Stimulated activated CD8-positive, alpha-beta memory T cell treated with anti-CD3 and anti-CD28 coated beads, Interleukin-15, amount 100 ng/mL, for 48 hours (primary cell): ENCODE measurements around the gene ATP9B.
A peak's percentile ranks its signal among the peaks of the same experiment; 100 is the strongest.
"Not testable (repeated sequence)": the region's sequence is repeated elsewhere in the genome, so short reads cannot be mapped to it uniquely, and the experiment has no call there.

Source experiments
- DNase-seq, 2 donors: peaks; one replicate each; pipeline ENCODE4 v3.0.0-alpha.2; 2020; ENCODE audit warnings: low read depth in 2 of 2

The ATP9B gene

GRCh38 chr18:79360933-79361332, 291.7 kb downstream of the ATP9B start:
- no peak for DNase-seq

- DNase-seq: no peak
These were observed 292.8 kb downstream of the ATP9B start for GRCh38 chr18:79361766-79362522.

GRCh38 chr18:79365701-79366100, 296.5 kb downstream of the ATP9B start:
- DNase-seq: no peak

GRCh38 chr18:79366177-79367094, 297.2 kb downstream of the ATP9B start:
- no peak for DNase-seq

GRCh38 chr18:79367480-79367879, 298.3 kb downstream of the ATP9B start:
- no peak for DNase-seq

GRCh38 chr18:79367989-79368388, 298.8 kb downstream of the ATP9B start:
- no peak for DNase-seq

- DNase-seq: no peak
These were observed 299.5 kb downstream of the ATP9B start for GRCh38 chr18:79368681-79369080.

GRCh38 chr18:79371561-79372121, 302.4 kb downstream of the ATP9B start:
- no peak for DNase-seq

- no peak for DNase-seq
These were observed 303.3 kb downstream of the ATP9B start for GRCh38 chr18:79372461-79372860.

- no peak for DNase-seq
These were observed 303.8 kb downstream of the ATP9B start for GRCh38 chr18:79372991-79373390.

GRCh38 chr18:79373736-79374135, 304.5 kb downstream of the ATP9B start:
- DNase-seq: no peak

GRCh38 chr18:79374408-79375171, 305.4 kb downstream of the ATP9B start:
- DNase-seq: no peak

GRCh38 chr18:79375441-79376154, 306.4 kb downstream of the ATP9B start:
- no peak for DNase-seq

GRCh38 chr18:79376661-79377060, 307.5 kb downstream of the ATP9B start:
- not testable (repeated sequence) for DNase-seq

GRCh38 chr18:79377187-79377891, 308.1 kb downstream of the ATP9B start:
- no peak for DNase-seq

GRCh38 chr18:79378536-79379250, 309.5 kb downstream of the ATP9B start:
- peak; percentile 61 to 67 for DNase-seq

- DNase-seq: no peak
These were observed 310.2 kb downstream of the ATP9B start for GRCh38 chr18:79379251-79379905.

- DNase-seq: no peak
These were observed 311.0 kb downstream of the ATP9B start for GRCh38 chr18:79379931-79380815.
